ENCODE data around the gene CIITA. TPM values are rescaled to one million over a fixed set of nuclear protein-coding genes. Genes with fewer than 3 reads are reported as not detected.
A peak's percentile ranks its signal among the peaks of the same experiment; 100 is the strongest.

CIITA gene
- total and polyA plus RNA-seq, 8 donors, result under 0.01 to 67.1 (median 12.8) TPM

GRCh38 chr16:10983159-10983558 lies 106.2 kb downstream of the CIITA start:
- Histone ChIP-seq H3K4me3 (no peak overlapping the region), H3K27ac (no peak overlapping the region), H3K9me3 (no peaks in the 10 kb centered on the region), H3K27me3 (no peaks in the 10 kb centered on the region), H3K4me1 (peaks cover 17 to 44% (median 27%) of the 10 kb centered on the region in 4 donors), H3K36me3 (peaks cover 8 to 54% (median 37%) of the 10 kb centered on the region in 4 donors)
- peak in 1 of 2 donors; percentile 44 for DNase-seq
- TF ChIP-seq POLR2AphosphoS5 (IDR thresholded peaks at IDR 0.05) (no peak), EP300 (IDR thresholded peaks at IDR 0.05) (no peak), CTCF (IDR thresholded peaks at IDR 0.05) (no peak)
- WGBS, 5 donors, result 69 to 76% (median 74%) methylated on average over 8 of the region's 8 CpGs
- intact Hi-C loops (cut with DNase I; ENCODE audit: low total_unique reads), result no loop called here

- intact Hi-C loops (cut with DNase I; ENCODE audit: low total_unique reads), result no loop called here
- Histone ChIP-seq H3K36me3 (peaks cover 13 to 59% (median 49%) of the 10 kb centered on the region in 4 donors), H3K27ac (no peak overlapping the region), H3K4me1 (peaks cover 11 to 43% (median 24%) of the 10 kb centered on the region in 4 donors), H3K27me3 (no peaks in the 10 kb centered on the region), H3K9me3 (no peaks in the 10 kb centered on the region), H3K4me3 (no peak overlapping the region)
- 83 to 90% (median 85%) methylated on average over 6 of the region's 6 CpGs for WGBS, 5 donors
- TF ChIP-seq POLR2AphosphoS5 (IDR thresholded peaks at IDR 0.05) (no peak), EP300 (IDR thresholded peaks at IDR 0.05) (no peak), POLR2A (IDR thresholded peaks at IDR 0.05) (no peak), CTCF (IDR thresholded peaks at IDR 0.05) (no peak)
- no peak for DNase-seq
These were observed 107.5 kb downstream of the CIITA start for GRCh38 chr16:10984509-10984908.

Other genes starting within 250 kb of the CIITA start
- gene TEKT5, start 182.3 kb upstream of the CIITA start, total RNA-seq, result 10 to 100 TPM in 1 of 5 donors, 1 to 10 TPM in 2, under 1 TPM in 1, not detected in 1; 0.45 to 22.8 (median 1.6) TPM
- under 1 TPM in 2 of 3 donors, not detected in 1; 0.28 to 0.62 TPM for gene TEKT5, start 182.3 kb upstream of the CIITA start, polyA plus RNA-seq
- gene NUBP1, start 133.4 kb upstream of the CIITA start, total RNA-seq, result 100 to 1,000 TPM in 1 of 5 donors, 10 to 100 TPM in 3, 1 to 10 TPM in 1; 2.2 to 239 (median 22.8) TPM
- 10 to 100 TPM; 37.0 to 46.6 (median 41.1) TPM for gene NUBP1, start 133.4 kb upstream of the CIITA start, polyA plus RNA-seq
- gene TVP23A, start 58.4 kb upstream of the CIITA start, total RNA-seq, result 1 to 10 TPM in 1 of 5 donors, not detected in 4; 4.4 TPM
- under 1 TPM; 0.15 to 0.37 (median 0.31) TPM for gene TVP23A, start 58.4 kb upstream of the CIITA start, polyA plus RNA-seq
- 10 to 100 TPM; 16.5 to 97.9 (median 20.4) TPM for gene DEXI, start 65.3 kb downstream of the CIITA start, total RNA-seq
- 10 to 100 TPM; 23.7 to 42.8 (median 37.4) TPM for gene DEXI, start 65.3 kb downstream of the CIITA start, polyA plus RNA-seq
- gene CLEC16A, start 67.4 kb downstream of the CIITA start, total RNA-seq, result 100 to 1,000 TPM in 2 of 5 donors, 10 to 100 TPM in 3; 20.2 to 176 (median 66.5) TPM
- gene CLEC16A, start 67.4 kb downstream of the CIITA start, polyA plus RNA-seq, result 1 to 10 TPM; 5.8 to 8.6 (median 6.7) TPM

Measured in stomach (tissue), 9 donors.